ENCODE results near the gene SLBP. TPM values are rescaled to one million over a fixed set of nuclear protein-coding genes. Genes with fewer than 3 reads are reported as not detected.
A peak's percentile ranks its signal among the peaks of the same experiment; 100 is the strongest.

Gene SLBP
- total and polyA plus RNA-seq, 10 donors, result 24.0 to 52.0 (median 34.7) TPM

DNA sequence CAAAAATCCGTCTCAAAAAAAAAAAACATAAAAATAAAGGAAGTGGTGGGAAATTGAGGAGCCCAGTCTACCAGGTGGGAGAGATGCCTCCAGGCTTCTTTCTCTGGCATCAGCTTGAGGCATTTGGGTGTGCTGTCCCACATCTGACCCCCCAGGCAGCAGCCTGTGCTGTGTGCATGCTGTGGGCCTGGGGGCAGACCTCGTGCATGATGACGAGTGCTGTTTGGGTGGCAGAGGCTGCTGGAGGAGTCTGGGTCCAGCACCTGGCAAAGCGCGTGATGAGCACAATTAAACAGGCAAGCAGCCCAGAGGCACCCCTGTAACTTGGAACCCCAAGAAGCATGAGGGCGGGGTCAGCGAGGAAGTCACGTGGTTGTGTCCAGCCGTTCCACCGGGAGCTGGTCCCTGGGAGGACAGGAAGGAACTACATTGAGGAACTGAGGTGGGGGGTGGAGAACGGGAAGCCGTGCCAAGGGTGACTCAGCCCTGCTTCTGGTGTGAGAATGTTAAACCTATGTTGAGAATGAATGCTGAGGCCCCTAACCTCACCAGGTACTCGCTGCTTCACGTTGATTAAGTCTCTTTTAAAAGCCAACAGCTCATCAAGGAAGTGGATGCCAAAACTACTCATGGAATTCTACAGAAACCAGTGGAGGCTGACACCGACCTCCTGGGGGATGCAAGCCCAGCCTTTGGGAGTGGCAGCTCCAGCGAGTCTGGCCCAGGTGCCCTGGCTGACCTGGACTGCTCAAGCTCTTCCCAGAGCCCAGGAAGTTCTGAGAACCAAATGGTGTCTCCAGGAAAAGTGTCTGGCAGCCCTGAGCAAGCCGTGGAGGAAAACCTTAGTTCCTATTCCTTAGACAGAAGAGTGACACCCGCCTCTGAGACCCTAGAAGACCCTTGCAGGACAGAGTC is 15.3 kb upstream of the SLBP start:
- H3K4me3 ChIP-seq, result peak overlapping the region in 5 of 8 donors; percentile 11 to 52 (median 18)
- no peaks in the 10 kb centered on the region for H3K27me3 ChIP-seq (replicated peaks in 1 of 7)
- TF ChIP-seq POLR2AphosphoS5 (IDR thresholded peaks at IDR 0.05), result peak; percentile 56 to 70 (median 69)
- TF ChIP-seq, protein P1, sequence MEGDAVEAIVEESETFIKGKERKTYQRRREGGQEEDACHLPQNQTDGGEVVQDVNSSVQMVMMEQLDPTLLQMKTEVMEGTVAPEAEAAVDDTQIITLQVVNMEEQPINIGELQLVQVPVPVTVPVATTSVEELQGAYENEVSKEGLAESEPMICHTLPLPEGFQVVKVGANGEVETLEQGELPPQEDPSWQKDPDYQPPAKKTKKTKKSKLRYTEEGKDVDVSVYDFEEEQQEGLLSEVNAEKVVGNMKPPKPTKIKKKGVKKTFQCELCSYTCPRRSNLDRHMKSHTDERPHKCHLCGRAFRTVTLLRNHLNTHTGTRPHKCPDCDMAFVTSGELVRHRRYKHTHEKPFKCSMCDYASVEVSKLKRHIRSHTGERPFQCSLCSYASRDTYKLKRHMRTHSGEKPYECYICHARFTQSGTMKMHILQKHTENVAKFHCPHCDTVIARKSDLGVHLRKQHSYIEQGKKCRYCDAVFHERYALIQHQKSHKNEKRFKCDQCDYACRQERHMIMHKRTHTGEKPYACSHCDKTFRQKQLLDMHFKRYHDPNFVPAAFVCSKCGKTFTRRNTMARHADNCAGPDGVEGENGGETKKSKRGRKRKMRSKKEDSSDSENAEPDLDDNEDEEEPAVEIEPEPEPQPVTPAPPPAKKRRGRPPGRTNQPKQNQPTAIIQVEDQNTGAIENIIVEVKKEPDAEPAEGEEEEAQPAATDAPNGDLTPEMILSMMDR (IDR thresholded peaks at IDR 0.05 in 8 of 11, conservative IDR thresholded peaks at IDR 0.05 in 3 of 11), result no peak
- no peak for TF ChIP-seq POLR2A (IDR thresholded peaks at IDR 0.05)
- H3K9me3 ChIP-seq, result no peaks in the 10 kb centered on the region
- DNase-seq, result peak; percentile 90
- 31 to 46% (median 42%) methylated on average over 17 to 18 of the region's 18 CpGs for WGBS, 5 donors
- peaks cover 0 to 85% (median 39%) of the 10 kb centered on the region in 6 donors for H3K36me3 ChIP-seq
- peaks cover 33 to 91% (median 83%) of the 10 kb centered on the region in 6 donors for H3K4me1 ChIP-seq
- intact Hi-C loops (cut with DNase I; ENCODE audit: low total_unique reads), result loop anchor here (5.0 kb wide), 1 partner anchor 35 kb away; no protein-coding TSS in a partner anchor
- H3K27ac ChIP-seq, result peak overlapping the region; percentile 14 to 100 (median 74)

DNA sequence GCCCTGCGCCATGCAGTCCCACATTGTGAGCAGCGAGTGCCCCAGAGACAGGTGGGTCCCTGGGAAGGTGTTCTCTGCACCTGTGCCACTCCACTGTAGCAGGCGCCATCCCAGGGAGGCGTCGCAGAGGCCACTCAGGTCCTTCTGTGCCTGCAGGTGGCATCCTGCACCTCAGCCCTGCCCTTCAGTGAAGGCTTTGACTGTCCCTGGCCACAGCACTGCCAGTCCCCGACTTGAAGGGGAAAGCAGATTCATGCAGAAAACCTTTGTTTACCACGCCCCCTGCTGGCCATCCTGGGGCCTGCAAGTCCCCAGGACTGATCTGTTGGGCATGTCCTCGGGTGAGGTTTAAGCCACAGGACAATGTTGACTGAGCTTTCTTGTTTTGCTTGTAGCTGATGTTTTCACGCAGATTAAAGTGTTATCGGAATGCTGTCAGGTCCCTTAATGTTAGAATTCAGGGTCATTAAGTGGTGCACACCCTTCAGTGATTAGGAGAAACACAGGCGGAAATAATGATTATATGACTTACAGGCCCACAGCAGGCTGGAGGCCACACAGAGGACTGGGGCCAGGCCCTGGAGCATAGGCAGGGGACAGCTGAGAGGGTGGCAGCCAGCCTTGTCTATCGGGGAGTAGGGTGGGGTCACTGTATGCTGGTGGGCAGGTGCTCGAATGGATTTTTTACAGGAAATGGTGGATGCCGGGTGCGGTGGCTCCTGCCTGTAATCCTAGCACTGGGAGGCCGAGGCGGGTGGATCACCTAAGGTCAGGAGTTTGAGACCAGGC is 14.2 kb upstream of the SLBP start:
- no peaks in the 10 kb centered on the region for H3K27me3 ChIP-seq (replicated peaks in 1 of 7)
- H3K4me1 ChIP-seq, result peaks cover 42 to 100% (median 93%) of the 10 kb centered on the region in 6 donors
- no peaks in the 10 kb centered on the region for H3K9me3 ChIP-seq
- intact Hi-C loops (cut with DNase I; ENCODE audit: low total_unique reads), result loop anchor here (5.0 kb wide), 1 partner anchor 34 kb away; no protein-coding TSS in a partner anchor
- 46 to 60% (median 50%) methylated on average over 11 to 17 of the region's 17 CpGs for WGBS, 5 donors
- H3K27ac ChIP-seq, result peak overlapping the region in 7 of 8 donors; percentile 14 to 100 (median 82)
- peaks cover 0 to 75% (median 32%) of the 10 kb centered on the region in 6 donors for H3K36me3 ChIP-seq
- DNase-seq, result peak; percentile 97
- peak overlapping the region in 3 of 8 donors; percentile 12 to 52 (median 18) for H3K4me3 ChIP-seq
- TF ChIP-seq POLR2AphosphoS5 (IDR thresholded peaks at IDR 0.05) (peak; percentile 32 to 55 (median 54)), POLR2A (IDR thresholded peaks at IDR 0.05) (no peak)
- TF ChIP-seq, protein P1 (IDR thresholded peaks at IDR 0.05 in 8 of 11, conservative IDR thresholded peaks at IDR 0.05 in 3 of 11), result peak; percentile 96 to 100 (median 99)

DNA sequence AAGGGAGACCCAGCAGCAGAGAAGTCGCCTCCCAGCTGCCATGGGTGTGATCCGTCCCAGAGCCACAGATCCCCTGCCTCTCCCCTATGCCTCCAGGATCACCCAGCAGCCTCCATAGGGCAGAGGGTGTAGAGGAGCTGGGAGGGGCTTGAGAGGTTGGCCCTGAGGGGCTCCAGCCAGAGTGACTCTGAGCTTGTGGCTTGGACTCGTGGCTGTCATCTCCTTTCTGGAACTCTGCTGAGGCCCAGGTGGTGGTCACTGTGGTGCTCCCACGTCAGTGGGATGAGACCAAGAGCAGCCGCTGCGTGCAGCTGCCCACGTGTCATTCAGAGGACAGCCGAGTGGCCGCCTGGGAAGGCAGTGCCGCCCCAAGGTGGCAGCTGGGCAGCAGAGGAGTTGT is 13.4 kb upstream of the SLBP start:
- Histone ChIP-seq H3K36me3 (peaks cover 0 to 67% (median 25%) of the 10 kb centered on the region in 6 donors), H3K4me3 (peak overlapping the region in 1 of 8 donors; percentile 52), H3K27me3 (replicated peaks in 1 of 7) (no peaks in the 10 kb centered on the region), H3K27ac (peak overlapping the region in 5 of 8 donors; percentile 13 to 100 (median 83)), H3K4me1 (peaks cover 40 to 93% (median 88%) of the 10 kb centered on the region in 6 donors), H3K9me3 (no peaks in the 10 kb centered on the region)
- intact Hi-C loops (cut with DNase I; ENCODE audit: low total_unique reads), result loop anchor here (5.0 kb wide), 1 partner anchor 33 kb away; no protein-coding TSS in a partner anchor
- peak; percentile 76 for DNase-seq
- 84 to 93% (median 91%) methylated on average over 4 to 10 of the region's 10 CpGs for WGBS, 5 donors
- TF ChIP-seq POLR2AphosphoS5 (IDR thresholded peaks at IDR 0.05) (no peak), POLR2A (IDR thresholded peaks at IDR 0.05) (no peak)
- TF ChIP-seq, protein P1 (IDR thresholded peaks at IDR 0.05 in 8 of 11, conservative IDR thresholded peaks at IDR 0.05 in 3 of 11), result no peak

Measured in spleen (tissue), 11 donors.